Stimulated activated CD4-positive, alpha-beta T cell treated with anti-CD3 and anti-CD28 coated beads, Interleukin-4, amount 100 ng/mL, for 48 hours (primary cell): ENCODE results near the gene KRT78.

Experiments used
- DNase-seq, 2 donors: peaks; one replicate each; pipeline ENCODE4 v3.0.0-alpha.2; 2020; ENCODE audit warnings: low read depth in 2 of 2

KRT78 gene

GRCh38 chr12:52839436-52840105 is 9.2 kb downstream of the KRT78 start:
- DNase-seq: no peak

DNA sequence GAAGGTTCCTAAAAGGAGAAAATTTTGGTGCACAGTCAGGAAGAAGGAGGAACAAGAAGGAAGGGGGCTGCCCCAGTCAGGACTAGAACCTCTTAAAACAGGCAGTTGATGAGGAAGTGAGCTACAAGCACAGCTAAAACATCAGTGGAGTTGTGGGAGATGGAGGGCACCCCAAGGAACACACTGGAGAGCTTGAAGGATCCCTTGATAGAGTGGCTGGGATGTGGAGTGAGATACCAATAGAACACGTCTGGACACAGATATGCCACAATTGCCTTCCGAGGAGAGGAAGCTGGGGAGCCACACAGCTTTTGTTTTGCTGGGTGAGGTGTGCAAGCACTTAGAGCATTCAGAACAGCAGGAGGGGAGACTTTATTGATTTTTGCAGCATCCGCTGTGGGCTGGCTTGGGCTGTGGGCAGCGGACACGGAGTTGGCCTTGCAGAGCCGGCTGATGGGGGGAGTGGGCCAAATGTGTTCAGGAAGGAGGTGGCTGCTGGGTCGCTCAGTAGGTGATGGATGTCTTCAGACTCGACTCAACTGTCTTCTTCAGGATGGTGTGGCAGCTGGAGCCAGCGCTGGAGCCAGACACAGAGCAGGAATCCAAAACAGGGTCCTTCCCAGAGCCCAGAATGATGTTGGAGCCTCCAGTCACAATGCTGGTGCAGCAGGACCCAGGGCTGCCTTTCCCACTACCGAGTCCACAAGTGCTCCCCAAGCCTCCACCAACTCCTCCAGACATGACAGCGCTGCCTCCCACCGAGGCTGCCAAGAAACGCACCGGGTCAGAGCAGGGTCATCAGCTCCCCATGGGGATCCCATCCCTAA is 10.0 kb downstream of the KRT78 start:
- DNase-seq: no peak

- DNase-seq: no peak
Observed at GRCh38 chr12:52837781-52838608, 10.8 kb downstream of the KRT78 start.

DNA sequence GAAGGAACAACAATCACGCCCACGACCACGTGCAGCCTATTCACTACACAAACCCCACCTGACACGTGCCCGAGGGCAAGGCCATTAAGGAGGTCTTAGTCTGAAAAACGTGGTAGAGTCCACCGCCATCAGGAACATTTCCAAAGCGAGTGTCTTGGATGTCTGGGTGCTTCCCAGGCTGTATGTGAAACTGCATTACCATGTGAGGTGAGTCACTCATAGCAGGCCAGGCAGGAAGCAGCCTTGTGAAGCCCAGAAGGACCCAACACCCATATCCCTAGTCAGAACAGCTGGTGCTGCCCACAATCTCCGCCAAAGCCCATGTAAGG is 11.4 kb downstream of the KRT78 start:
- no peak for DNase-seq

DNA sequence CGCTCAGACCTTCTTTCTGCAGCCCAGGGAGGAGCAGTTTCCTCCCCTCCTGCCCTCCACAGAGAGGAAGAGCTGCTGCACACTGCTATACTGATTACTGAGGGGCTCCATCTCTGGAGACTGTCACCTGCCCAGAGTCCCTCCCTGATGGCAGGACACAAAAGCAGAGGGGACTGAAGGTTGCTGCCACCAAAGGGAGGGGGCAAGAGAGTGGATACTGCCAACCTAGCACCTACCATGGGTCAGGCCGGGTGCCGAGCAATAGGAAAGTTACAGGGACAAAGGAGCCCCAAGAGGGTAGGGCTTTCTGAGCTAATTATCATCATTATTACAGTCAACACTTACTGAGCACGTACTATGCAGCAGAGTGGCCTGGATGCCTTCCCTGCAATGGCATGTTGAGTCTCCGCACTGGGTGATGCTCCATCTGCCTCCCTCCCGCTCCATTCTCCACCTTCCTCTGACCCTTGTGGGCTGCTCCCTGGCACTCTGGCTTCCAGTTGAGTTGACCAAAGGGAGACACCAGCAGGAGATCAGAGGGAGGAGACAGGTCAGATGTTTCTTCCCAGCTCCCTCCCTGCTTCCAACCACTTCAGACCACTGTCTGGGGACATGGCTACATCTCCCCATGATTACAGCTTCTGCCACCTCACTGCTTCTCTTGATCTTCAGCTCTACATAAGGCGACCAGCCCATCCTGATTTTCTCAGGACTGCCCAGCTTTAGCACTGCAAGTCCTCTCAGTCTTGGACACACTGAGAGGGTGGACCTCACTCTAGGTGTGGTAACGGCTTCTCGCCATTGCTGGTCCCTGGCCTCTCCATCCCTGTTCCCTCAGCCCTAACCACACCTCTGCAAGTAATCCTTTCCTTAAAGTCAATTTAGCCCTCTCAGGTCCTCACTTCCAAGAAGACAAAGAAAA is 12.0 kb downstream of the KRT78 start:
- no peak for DNase-seq

DNA sequence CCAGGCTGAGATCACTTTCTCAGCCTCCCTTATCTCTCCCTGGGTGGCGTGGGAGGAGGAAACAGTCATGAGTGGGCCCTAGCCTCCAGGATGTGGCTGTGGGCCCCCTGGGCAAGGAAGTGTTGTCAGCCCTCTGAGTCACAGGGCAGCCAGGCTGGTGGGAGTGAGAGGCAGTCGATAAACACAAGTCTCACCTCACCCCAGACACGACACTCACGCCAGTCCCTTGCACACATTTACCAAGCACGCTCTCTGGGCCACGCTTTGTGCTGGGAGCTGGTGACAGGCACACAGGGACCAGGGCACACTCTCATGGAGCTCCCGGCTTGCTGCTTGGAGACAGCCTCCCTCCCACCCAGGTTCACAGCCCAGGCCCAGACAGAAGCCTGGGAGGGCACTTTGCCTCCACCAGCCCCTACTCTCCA is 12.7 kb downstream of the KRT78 start:
- DNase-seq: peak; percentile 51 to 53

DNA sequence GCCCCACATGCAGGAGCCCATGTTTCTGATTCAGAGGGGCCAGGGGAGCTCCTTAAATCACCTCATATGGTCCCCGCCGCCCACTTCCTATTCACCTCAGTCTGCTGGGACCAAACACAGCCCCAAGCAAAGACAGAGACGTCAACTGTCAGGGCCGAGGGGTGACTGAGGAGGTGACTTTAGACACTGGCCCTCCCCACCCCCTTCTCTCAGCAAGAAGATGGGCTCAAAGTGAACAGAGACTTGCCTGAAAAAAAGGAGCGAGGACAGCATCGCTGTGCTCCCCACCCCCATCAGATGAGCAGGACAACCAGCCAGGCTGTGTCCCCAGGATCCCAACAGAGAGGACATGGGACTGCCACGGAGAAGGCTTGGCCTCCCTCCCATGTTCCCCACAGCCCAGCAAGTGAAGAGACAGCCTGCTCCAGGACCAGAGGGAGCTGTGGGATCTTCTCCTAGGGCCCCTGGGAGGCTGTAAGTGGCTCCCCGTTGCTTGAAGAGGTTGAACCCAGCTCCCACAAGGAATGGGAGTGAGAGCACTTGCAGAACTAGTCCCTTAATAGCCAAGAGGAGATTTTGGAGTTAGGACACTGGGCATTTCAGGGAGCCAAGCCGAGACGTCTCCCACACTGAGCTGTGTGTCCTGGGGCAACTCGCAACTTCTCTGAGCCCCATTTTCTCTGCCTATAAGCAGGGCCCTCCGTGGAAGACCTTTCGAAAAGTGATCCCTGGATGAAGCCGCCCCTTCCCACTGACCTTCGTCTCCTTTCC is 13.3 kb downstream of the KRT78 start:
- no peak for DNase-seq

- DNase-seq: no peak
Observed at GRCh38 chr12:52834727-52835001, 14.1 kb downstream of the KRT78 start.

DNA sequence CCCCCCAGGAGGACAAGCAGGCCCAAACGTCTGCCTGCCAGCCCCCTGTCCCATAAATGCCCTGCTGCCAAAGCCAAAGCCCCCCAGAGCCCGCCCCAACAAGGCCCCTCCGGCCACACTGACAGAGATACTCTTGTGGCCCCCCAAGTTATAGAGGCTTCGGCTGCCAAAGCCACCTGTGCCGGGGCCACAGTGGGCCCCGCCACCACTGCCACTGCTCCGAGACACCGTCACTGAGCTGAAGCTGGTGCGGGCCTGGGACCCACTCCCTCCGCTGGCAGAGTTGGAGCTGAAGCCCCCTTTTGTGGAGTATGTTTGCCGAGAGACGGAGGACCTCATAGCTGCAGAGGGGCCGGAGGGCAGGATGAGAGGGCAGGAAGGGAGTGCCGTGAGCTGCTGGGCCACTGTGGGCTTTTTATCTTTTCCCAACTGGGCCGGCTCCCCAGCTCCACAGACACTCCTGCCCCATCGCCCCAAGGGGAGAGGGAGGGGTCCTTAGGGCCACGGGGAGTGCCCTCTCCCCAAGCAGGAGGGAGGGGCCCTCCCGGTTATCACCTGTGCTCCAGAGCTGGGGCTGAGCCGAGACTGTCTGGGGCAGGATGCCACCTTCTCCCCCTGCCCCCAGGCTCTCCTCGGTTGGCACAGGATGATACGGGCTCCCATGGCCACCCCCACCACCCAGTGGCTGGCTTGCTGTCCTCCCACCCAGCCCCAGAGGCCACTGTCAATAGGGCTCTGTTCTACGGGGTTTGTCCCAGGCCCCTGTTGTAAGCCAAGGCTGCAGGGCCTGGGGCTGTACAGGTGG is 14.7 kb downstream of the KRT78 start, which contains the start of gene KRT79:
Gene KRT79 (minus strand): TSS at position 390 of the 805 bp plus-strand sequence. CDS start 51 bp downstream, at position 339.
- DNase-seq: no peak

GRCh38 chr12:52832985-52833905 is 15.5 kb downstream of the KRT78 start:
- no peak for DNase-seq

DNA sequence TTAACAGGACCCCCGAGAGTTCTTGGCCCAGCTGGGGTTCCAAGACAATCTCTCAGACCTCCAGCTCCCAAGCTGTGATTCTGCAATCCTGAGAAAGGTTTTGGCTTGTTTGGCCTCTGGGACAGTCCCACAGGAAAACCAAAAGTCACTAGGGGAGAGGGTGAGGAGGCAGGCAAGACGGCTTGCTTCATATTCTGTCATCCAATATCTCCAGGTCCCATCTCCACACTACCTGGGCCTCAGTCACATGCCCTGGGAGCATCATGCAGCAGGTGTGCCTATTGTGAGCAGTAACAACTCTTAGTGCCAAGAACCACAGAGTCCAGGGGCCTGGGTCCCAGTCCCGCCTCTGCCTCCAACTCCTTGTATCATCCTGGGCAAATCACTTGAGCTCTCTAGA is 16.3 kb downstream of the KRT78 start:
- DNase-seq: no peak

GRCh38 chr12:52831251-52831650 is 17.5 kb downstream of the KRT78 start:
- DNase-seq: no peak

DNA sequence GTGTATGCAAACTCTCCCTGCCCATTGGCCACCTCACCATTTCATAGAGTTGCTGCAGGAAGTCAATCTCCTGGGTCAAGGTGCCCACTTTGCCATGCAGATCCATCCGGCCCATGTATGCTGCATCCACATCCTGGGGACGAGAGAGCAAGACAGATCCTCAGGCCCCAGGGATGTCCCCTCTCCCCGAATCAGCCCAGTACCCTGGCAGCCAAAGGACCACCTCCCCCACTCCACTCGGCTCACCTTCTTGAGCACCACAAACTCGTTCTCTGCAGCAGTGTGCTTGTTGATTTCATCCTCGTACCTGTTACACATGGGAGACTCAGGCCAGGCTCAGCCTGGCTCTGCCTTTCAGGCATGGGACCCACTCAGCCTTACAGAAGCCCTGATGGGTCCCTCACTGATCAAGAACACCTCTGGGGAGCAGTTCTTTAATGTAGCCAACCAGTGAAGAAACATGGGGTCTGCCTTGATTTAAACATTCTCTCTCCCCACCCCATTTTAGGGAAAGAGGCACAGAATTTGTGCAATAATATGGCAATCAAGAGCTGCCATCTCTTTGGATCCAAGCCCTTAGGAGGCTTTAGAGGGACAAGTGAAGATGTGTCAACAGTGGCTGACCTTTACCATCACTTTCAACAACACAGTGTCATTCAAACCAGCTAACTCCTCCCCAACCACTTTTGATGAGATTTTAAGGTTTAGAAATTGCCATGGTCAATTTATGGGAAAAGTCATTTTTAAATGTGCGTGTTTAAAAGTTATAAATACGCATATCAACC is 18.6 kb downstream of the KRT78 start:
- no peak for DNase-seq

DNA sequence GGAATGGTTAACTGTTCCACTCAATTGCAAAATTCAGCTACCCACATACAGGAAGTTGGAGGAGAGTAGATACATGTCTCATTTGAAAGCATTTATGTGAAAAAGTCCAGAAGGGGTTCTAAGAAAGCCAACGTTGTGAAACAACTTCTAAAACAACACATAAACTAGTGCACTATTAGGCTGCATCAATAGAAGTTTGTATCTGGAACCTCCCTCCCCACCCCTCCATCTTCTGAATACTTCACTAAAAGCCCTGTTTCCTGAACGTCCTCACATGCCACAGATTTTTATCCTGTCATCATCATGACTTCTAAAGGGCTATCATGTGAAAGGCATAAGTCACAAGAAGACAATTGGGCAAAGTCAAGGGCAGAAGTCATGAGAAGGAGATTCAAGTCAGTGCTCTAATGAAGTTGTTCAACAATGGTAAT is 20.2 kb downstream of the KRT78 start:
- no peak for DNase-seq

GRCh38 chr12:52828156-52828555 is 20.6 kb downstream of the KRT78 start:
- no peak for DNase-seq

DNA sequence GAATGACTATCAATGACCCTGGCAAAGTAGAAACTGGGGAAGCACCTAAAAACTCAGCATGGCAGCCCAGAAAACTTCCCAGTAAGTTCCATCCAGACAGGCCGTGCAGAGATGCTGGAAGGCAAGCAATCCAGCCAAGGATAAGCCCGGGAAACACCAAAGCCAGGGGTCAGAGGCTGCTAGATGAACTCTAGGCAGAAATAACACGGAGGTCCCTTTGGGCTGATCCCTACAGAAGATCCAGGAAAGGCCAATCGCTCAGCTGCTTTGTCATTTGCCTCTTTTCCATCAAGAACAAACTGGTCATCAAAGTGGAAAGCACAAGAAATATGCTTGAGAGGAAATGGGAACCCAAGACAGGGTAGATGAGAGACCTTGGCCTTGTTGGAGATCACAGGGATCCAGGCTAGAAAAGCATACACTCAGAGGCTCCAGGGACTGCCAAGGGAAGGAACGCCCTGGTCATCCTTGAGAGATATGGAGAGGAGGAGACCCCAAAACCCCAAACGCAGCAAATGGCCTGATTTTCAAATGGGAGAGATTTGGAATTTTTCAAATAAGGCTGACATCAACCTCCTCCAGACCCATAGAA is 21.2 kb downstream of the KRT78 start:
- DNase-seq: no peak

DNA sequence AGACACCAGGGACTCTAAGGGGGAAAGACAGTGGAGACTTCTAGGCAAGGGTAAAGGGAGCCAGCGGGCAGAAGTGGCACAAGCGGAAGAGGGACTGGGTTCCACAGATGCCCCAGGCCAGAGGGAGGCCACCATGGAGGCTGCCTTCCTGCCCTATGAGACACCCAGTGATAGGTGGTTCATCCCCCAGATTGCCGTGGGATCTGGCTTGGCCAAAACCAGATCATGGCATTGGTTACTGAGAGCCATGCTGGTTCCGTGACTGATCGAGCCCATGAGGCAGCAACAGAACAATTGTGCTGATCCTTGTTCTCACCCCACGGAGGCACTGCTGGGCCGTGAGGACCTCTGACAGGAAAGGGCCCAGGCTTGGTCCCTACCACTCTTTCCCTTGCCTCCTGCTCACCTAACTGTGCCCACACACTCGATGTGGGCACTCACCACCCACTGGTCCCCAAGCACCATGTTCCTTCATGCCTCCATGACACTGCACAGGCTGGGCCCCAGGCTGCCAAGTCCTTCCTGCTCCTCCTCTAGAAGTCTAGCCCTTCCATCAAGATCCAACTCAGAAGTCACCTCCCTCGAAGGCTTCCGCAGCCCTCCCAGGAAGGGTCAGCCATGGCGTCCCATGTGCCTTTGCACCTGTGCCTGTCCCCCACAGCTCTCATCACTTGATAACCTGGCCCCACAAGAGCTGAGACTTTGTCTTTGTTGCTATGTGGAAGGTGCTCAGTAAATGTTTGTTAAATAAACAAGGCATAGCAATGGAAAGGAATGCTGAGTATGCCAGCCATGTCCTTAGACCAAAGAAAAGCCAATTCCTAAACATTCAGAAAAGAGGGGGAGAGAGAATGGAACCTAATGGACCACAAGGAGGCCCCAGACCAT is 21.9 kb downstream of the KRT78 start:
- no peak for DNase-seq
